H9 (cell line): ENCODE measurements around the gene DMD. TPM values are rescaled to one million over a fixed set of nuclear protein-coding genes. Genes with fewer than 3 reads are reported as not detected.

ENCODE experiments used
- DNase-seq: peaks from one replicate; pipeline ENCODE4 v3.0.0-alpha.2; 2017
- H2AFZ ChIP-seq: one replicate; pipeline ENCODE4 v1.6.1; 2013; ENCODE audit warnings: mild to moderate bottlenecking, low read length, control low read depth, moderate library complexity
- H2AK5ac ChIP-seq: 2 replicates; pipeline ENCODE4 v1.6.1; 2013; ENCODE audit warnings: low read length, control low read depth, mixed read lengths; ENCODE audit not compliant: insufficient read length
- H2BK120ac ChIP-seq: one replicate; pipeline ENCODE4 v1.6.1; 2013; ENCODE audit warnings: low read depth, mild to moderate bottlenecking, low read length, control low read depth, inconsistent platforms; ENCODE audit not compliant: poor library complexity, severe bottlenecking
- H2BK12ac ChIP-seq: 2 replicates; pipeline ENCODE4 v1.6.1; 2013; ENCODE audit warnings: low read length, control low read depth, mixed read lengths, low read depth; ENCODE audit not compliant: insufficient read length
- H2BK15ac ChIP-seq: 2 replicates; pipeline ENCODE4 v1.6.1; 2013; ENCODE audit warnings: low read depth, low read length, control low read depth
- H2BK20ac ChIP-seq: one replicate; pipeline ENCODE4 v1.6.1; 2013; ENCODE audit warnings: low read depth, mild to moderate bottlenecking, low read length, control low read depth, inconsistent platforms; ENCODE audit not compliant: poor library complexity, severe bottlenecking
- H2BK5ac ChIP-seq: 2 replicates; pipeline ENCODE4 v1.6.1; 2013; ENCODE audit warnings: low read length, control low read depth, mixed read lengths; ENCODE audit not compliant: insufficient read length
- H3K14ac ChIP-seq: 2 replicates; pipeline ENCODE4 v1.6.1; 2013; ENCODE audit warnings: low read length, control low read depth; ENCODE audit not compliant: insufficient read depth
- H3K18ac ChIP-seq: 2 replicates; pipeline ENCODE4 v1.6.1; 2013; ENCODE audit warnings: low read depth, mild to moderate bottlenecking, mixed read lengths, low read length, control low read depth; ENCODE audit not compliant: insufficient read length
- H3K23ac ChIP-seq: 2 replicates; pipeline ENCODE4 v1.6.1; 2013; ENCODE audit warnings: low read length, control low read depth, mixed read lengths, low read depth; ENCODE audit not compliant: insufficient read length
- H3K23me2 ChIP-seq: 2 replicates; pipeline ENCODE4 v1.6.1; 2013; ENCODE audit warnings: low read depth, mild to moderate bottlenecking, mixed read lengths, low read length, control low read depth; ENCODE audit not compliant: insufficient read length, poor library complexity, severe bottlenecking
- H3K27ac ChIP-seq: 2 replicates; pipeline ENCODE4 v1.5.1; 2013; ENCODE audit warnings: low read length, control low read depth, mixed read lengths, low read depth; ENCODE audit not compliant: insufficient read length
- H3K27me3 ChIP-seq: 2 replicates; pipeline ENCODE4 v1.6.1; 2013; ENCODE audit warnings: low read length, control low read depth, inconsistent platforms; ENCODE audit not compliant: insufficient read depth
- H3K4ac ChIP-seq: 2 replicates; pipeline ENCODE4 v1.6.1; 2013; ENCODE audit warnings: low read depth, mild to moderate bottlenecking, control low read depth, inconsistent platforms, low read length, moderate library complexity
- H3K4me1 ChIP-seq: 2 replicates; pipeline ENCODE4 v1.6.1; 2013; ENCODE audit warnings: low read length, control low read depth, inconsistent platforms; ENCODE audit not compliant: insufficient read depth
- H3K4me2 ChIP-seq: 2 replicates; pipeline ENCODE4 v1.6.1; 2013; ENCODE audit warnings: low read length, control low read depth, mixed read lengths; ENCODE audit not compliant: insufficient read length, insufficient read depth
- H3K56ac ChIP-seq: 2 replicates; pipeline ENCODE4 v1.6.1; 2013; ENCODE audit warnings: low read depth, mild to moderate bottlenecking, mixed read lengths, low read length, control low read depth; ENCODE audit not compliant: insufficient read length
- H3K79me1 ChIP-seq: 2 replicates; pipeline ENCODE4 v1.6.1; 2013; ENCODE audit warnings: low read depth, mild to moderate bottlenecking, moderate library complexity, low read length, control low read depth, inconsistent platforms; ENCODE audit not compliant: insufficient read depth, poor library complexity, severe bottlenecking
- H3K79me2 ChIP-seq: 2 replicates; pipeline ENCODE4 v1.6.1; 2013; ENCODE audit warnings: low read length, control low read depth, inconsistent platforms; ENCODE audit not compliant: insufficient read depth
- H3K9ac ChIP-seq: 2 replicates; pipeline ENCODE4 v1.6.1; 2013; ENCODE audit warnings: low read length, control low read depth, mixed read lengths; ENCODE audit not compliant: insufficient read length; ENCODE audit errors: extremely low read depth
- H3K9me3 ChIP-seq: one replicate; pipeline ENCODE4 v1.6.1; 2013; ENCODE audit warnings: low read depth, low read length, inconsistent platforms; ENCODE audit not compliant: control insufficient read depth
- H3T11ph ChIP-seq: one replicate; pipeline ENCODE4 v1.6.1; 2013; ENCODE audit warnings: mild to moderate bottlenecking, low read length, control low read depth, inconsistent platforms
- H4K20me1 ChIP-seq: one replicate; pipeline ENCODE4 v1.6.1; 2013; ENCODE audit not compliant: control insufficient read depth, insufficient read length, insufficient read depth
- H4K5ac ChIP-seq: 2 replicates; pipeline ENCODE4 v1.6.1; 2013; ENCODE audit warnings: low read depth, mild to moderate bottlenecking, mixed read lengths, low read length, control low read depth; ENCODE audit not compliant: insufficient read length
- H4K8ac ChIP-seq: replicated peaks from 2 replicates; pipeline ENCODE4 v1.6.1; 2013; ENCODE audit warnings: low read length, control low read depth, mixed read lengths, low read depth; ENCODE audit not compliant: insufficient read length
- H4K91ac ChIP-seq: 2 replicates; pipeline ENCODE4 v1.6.1; 2013; ENCODE audit warnings: low read depth, mild to moderate bottlenecking, moderate library complexity, mixed read lengths, low read length, control low read depth; ENCODE audit not compliant: insufficient read length
- H3K27ac Mint-ChIP-seq, 3 experiments: 2 replicates in 2 of 3; 3 replicates in 1 of 3; pipeline ENCODE4 v1.8.0; 2020 to 2021; ENCODE audit warnings: mixed read lengths in 3 of 3, mild to moderate bottlenecking in 1 of 3, moderate library complexity in 1 of 3
- H3K27me3 Mint-ChIP-seq: 2 replicates; pipeline ENCODE4 v1.8.0; 2021; ENCODE audit warnings: low read depth, mild to moderate bottlenecking, moderate library complexity, mixed read lengths
- H3K36me3 Mint-ChIP-seq, 3 experiments: 2 replicates in 2 of 3; 3 replicates in 1 of 3; pipeline ENCODE4 v1.8.0; 2020 to 2021; ENCODE audit warnings: low read depth in 3 of 3, mixed read lengths in 3 of 3; ENCODE audit not compliant: insufficient read depth in 1 of 3
- H3K4me1 Mint-ChIP-seq, 2 experiments: 2 replicates each; pipeline ENCODE4 v1.8.0; 2020; ENCODE audit warnings: mixed read lengths in 2 of 2
- H3K4me3 Mint-ChIP-seq, 2 experiments: 2 replicates in 1 of 2; 3 replicates in 1 of 2; pipeline ENCODE4 v1.8.0; 2020 to 2021; ENCODE audit warnings: mild to moderate bottlenecking in 2 of 2, mixed read lengths in 2 of 2, moderate library complexity in 1 of 2
- H3K9me3 Mint-ChIP-seq, 2 experiments: 2 replicates in 1 of 2; 3 replicates in 1 of 2; pipeline ENCODE4 v1.8.0; 2020; ENCODE audit warnings: mild to moderate bottlenecking in 2 of 2, mixed read lengths in 2 of 2, moderate library complexity in 1 of 2
- WGBS: extraction: QIAGEN DNeasy Blood & Tissue Kit; methylation state at CpG from one replicate; pipeline ENCODE4 v1.1.7; 2013; ENCODE audit warnings: missing lambda C conversion rate, low lambda C conversion rate, mixed read lengths; ENCODE audit not compliant: insufficient read length; ENCODE audit errors: extremely low coverage; 5-methylcytosine and 5-hydroxymethylcytosine counted together
- total RNA-seq: library from RNA; stranded (reverse); gene quantifications from 2 replicates; pipeline ENCODE4 v1.2.1, GENCODE V29; 2021
- TF ChIP-seq, protein P1 (sequence below): fragments of 200-600 bp; sonication (generic); conservative IDR thresholded peaks from 3 replicates; pipeline ENCODE4 v1.8.0; 2021; ENCODE audit warnings: antibody characterized with exemption, mild to moderate bottlenecking

DMD gene
- total RNA-seq, 1 experiment from 2014 or later: 3.8 TPM

DNA sequence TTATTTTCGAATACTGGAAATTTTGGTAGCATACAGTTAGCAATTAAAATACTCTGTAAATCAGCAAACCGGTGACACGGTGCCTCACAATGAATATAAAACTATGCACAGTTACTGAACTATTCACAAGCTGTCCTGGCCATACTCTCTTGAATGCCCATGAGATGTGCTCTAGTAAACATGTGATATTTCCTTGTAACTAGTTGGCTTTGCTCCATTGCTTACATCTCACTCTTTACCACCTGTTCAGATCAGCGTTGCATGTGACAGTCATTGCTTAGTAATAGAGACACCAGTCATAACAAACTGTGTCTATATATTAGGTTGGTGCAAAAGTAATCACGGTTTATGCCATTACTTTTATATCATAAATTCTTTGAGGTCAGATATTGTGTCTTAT, 1241.6 kb downstream of the DMD start:
- H3K23me2 ChIP-seq: no peaks in the 10 kb centered on the region
- H3K9me3 ChIP-seq: no peaks in the 10 kb centered on the region
- H3K9me3 Mint-ChIP-seq: peaks cover 38 to 47% of the 10 kb centered on the region in 2 experiments
- no peak overlapping the region for H3K4me3 Mint-ChIP-seq
- no peak overlapping the region for H2BK20ac ChIP-seq
- H3K79me1 ChIP-seq: no peaks in the 10 kb centered on the region
- H3T11ph ChIP-seq: no peak overlapping the region
- H3K4me1 ChIP-seq: no peaks in the 10 kb centered on the region
- TF ChIP-seq, protein P1, sequence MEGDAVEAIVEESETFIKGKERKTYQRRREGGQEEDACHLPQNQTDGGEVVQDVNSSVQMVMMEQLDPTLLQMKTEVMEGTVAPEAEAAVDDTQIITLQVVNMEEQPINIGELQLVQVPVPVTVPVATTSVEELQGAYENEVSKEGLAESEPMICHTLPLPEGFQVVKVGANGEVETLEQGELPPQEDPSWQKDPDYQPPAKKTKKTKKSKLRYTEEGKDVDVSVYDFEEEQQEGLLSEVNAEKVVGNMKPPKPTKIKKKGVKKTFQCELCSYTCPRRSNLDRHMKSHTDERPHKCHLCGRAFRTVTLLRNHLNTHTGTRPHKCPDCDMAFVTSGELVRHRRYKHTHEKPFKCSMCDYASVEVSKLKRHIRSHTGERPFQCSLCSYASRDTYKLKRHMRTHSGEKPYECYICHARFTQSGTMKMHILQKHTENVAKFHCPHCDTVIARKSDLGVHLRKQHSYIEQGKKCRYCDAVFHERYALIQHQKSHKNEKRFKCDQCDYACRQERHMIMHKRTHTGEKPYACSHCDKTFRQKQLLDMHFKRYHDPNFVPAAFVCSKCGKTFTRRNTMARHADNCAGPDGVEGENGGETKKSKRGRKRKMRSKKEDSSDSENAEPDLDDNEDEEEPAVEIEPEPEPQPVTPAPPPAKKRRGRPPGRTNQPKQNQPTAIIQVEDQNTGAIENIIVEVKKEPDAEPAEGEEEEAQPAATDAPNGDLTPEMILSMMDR: no peak
- H2BK120ac ChIP-seq: no peak overlapping the region
- H4K20me1 ChIP-seq: no peaks in the 10 kb centered on the region
- WGBS: no CpG with 5 or more reads among the region's 5 CpGs
- no peaks in the 10 kb centered on the region for H3K27me3 ChIP-seq
- no peak overlapping the region for H3K4me2 ChIP-seq
- DNase-seq: no peak
- H3K4ac ChIP-seq: no peak overlapping the region
- no peaks in the 10 kb centered on the region for H3K27me3 Mint-ChIP-seq
- no peak overlapping the region for H4K91ac ChIP-seq
- H3K14ac ChIP-seq: no peak overlapping the region
- no peak overlapping the region for H2BK5ac ChIP-seq
- H2BK12ac ChIP-seq: no peak overlapping the region
- H3K36me3 Mint-ChIP-seq: peaks cover 0 to 3% (median 2%) of the 10 kb centered on the region in 3 experiments; a peak in 1 of 7 replicates
- no peak overlapping the region for H3K27ac Mint-ChIP-seq
- H3K56ac ChIP-seq: no peak overlapping the region
- no peaks in the 10 kb centered on the region for H3K79me2 ChIP-seq
- no peak overlapping the region for H3K9ac ChIP-seq
- no peak overlapping the region for H3K23ac ChIP-seq
- no peak overlapping the region for H2AFZ ChIP-seq
- no peak overlapping the region for H2BK15ac ChIP-seq
- H3K18ac ChIP-seq: no peak overlapping the region
- H4K8ac ChIP-seq: no peak overlapping the region
- no peak overlapping the region for H4K5ac ChIP-seq
- H2AK5ac ChIP-seq: no peak overlapping the region
- H3K27ac ChIP-seq: no peak overlapping the region
- peaks cover 12% of the 10 kb centered on the region in 2 experiments for H3K4me1 Mint-ChIP-seq
